Smooth muscle cell of bladder (primary cell): ENCODE data around the gene DYNLT1. TPM values are rescaled to one million over a fixed set of nuclear protein-coding genes. Genes with fewer than 3 reads are reported as not detected.

ENCODE experiments used
- total RNA-seq: library from RNA; depleted of rRNA; stranded (reverse); fragments of >200 nt; gene quantifications from 2 replicates; pipeline ENCODE4 v1.2.3, GENCODE V29; 2014

Gene DYNLT1
- total RNA-seq: 75.1 and 122 TPM in 2 replicates

GRCh38 chr6:158644231-158645063 is at the start of gene DYNLT1:
DYNLT1 (minus strand) TSS chr6:158644743; CDS start chr6:158644708, 35 bp downstream.

GRCh38 chr6:158649289-158650143 is 5.0 kb upstream of the DYNLT1 start, which contains the start of gene SYTL3:
SYTL3 (plus strand) TSS chr6:158650054; CDS start chr6:158663269, 13,215 bp downstream.

Other genes starting within 250 kb of the DYNLT1 start
- gene TMEM181, start 84.7 kb downstream of the DYNLT1 start, total RNA-seq: 42.2 and 46.5 TPM in 2 replicates
- gene SYTL3, start 5.3 kb upstream of the DYNLT1 start, total RNA-seq: 2.4 and 4.2 TPM in 2 replicates
- 64.1 and 95.3 TPM in 2 replicates for gene EZR, start 174.6 kb upstream of the DYNLT1 start, total RNA-seq